SK-N-MC (cell line): ENCODE measurements around the gene NLRC3.

Experiments
- EZH2 ChIP-seq: fragments of 200-600 bp; sonication (generic); IDR thresholded peaks from one replicate; pipeline ENCODE4 v1.6.1; 2017; ENCODE audit warnings: antibody characterized with exemption
- POLR2AphosphoS5 ChIP-seq: IDR thresholded peaks from 2 replicates; pipeline ENCODE4 v1.6.1; 2012; ENCODE audit warnings: mild to moderate bottlenecking, low read depth, low read length, borderline replicate concordance

- no peak for TF ChIP-seq POLR2AphosphoS5
- TF ChIP-seq EZH2: no peak
Observed at GRCh38 chr16:3570420-3571062, 6.7 kb downstream of the NLRC3 start.
